GM12872 (cell line): Measurements from ENCODE around the gene SLC38A2.

Source experiments
- TF ChIP-seq, protein P1 (sequence below): IDR thresholded peaks from 3 replicates; pipeline ENCODE4 v1.5.1; 2011; ENCODE audit warnings: low read depth, mild to moderate bottlenecking, low read length, moderate library complexity; ENCODE audit not compliant: insufficient read depth

SLC38A2 gene

DNA sequence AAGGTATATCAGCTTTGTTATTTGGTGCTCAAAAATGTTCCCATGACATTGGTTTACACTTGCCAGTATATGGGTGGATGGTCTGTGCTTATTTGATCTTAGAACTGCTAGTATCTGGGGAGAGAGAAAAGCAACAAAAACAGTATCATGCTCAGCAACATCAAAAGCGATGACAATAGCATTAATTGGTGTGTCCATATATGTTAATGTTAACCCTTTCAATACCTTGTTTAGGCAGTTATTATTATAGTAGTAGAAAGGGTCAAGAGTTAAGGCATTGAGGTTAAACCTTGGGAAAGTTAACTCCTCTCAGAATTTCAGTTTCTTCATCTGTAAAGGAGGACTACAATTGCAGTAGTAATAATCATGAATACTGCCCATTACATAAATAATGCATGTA, 37.4 kb upstream of the SLC38A2 start:
- TF ChIP-seq, protein P1, sequence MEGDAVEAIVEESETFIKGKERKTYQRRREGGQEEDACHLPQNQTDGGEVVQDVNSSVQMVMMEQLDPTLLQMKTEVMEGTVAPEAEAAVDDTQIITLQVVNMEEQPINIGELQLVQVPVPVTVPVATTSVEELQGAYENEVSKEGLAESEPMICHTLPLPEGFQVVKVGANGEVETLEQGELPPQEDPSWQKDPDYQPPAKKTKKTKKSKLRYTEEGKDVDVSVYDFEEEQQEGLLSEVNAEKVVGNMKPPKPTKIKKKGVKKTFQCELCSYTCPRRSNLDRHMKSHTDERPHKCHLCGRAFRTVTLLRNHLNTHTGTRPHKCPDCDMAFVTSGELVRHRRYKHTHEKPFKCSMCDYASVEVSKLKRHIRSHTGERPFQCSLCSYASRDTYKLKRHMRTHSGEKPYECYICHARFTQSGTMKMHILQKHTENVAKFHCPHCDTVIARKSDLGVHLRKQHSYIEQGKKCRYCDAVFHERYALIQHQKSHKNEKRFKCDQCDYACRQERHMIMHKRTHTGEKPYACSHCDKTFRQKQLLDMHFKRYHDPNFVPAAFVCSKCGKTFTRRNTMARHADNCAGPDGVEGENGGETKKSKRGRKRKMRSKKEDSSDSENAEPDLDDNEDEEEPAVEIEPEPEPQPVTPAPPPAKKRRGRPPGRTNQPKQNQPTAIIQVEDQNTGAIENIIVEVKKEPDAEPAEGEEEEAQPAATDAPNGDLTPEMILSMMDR, result no peak

DNA sequence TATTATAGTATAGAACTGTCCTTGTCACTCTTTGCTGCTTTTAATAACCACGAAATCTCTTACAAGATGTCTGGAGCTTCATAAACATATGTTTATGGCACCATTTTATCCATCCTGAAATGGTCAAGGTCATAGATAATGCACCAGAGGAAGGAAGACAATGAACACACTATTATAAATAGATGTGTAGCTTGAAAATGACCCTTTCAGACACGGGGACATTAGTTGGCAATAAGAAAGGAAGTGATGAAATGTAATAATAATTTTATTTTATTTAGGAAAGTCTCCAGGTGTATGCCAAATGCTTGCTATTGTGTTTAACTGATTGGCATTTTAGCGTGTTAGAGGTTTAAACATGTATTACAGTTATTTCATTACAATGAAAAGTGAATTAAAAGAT, 36.8 kb upstream of the SLC38A2 start:
- TF ChIP-seq, protein P1, result no peak

DNA sequence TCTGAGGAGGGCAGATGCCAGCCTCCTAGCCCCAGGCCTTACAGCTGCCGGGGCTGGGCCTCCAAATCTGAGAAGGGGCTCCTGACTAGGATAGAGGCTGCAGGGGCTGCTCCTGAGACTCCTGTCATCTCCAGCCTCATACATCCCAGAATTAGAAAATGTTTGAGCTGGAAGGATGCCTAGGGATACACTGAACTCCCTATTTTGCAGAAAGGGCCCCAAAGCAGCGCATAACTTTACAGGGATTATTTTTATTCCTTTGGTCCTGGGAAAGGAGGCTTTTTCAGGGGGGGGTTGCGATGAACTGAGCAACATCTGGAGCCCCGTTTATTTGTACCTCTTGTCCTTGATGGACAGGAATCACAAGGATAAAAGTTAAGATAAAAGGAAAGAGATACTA, 35.9 kb upstream of the SLC38A2 start:
- TF ChIP-seq, protein P1, result no peak

DNA sequence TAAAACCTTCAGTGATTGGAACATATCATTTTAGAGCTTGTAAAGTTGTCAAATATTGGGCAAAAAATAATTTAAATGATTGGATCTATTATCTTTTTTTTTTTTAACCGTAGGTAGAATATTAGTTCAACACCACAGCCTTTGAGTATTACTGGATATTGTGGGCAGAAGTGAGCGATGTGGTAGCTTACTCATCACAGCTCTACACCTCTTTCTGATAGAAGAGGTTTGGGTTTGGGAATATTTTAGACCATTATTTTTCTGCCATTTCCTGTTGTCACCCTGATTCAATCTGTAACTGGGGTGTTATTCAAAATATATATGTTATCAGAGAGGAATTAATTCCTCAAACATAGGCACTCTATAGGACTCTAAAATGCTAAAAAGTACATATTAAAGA, 34.8 kb upstream of the SLC38A2 start:
- TF ChIP-seq, protein P1, result no peak

DNA sequence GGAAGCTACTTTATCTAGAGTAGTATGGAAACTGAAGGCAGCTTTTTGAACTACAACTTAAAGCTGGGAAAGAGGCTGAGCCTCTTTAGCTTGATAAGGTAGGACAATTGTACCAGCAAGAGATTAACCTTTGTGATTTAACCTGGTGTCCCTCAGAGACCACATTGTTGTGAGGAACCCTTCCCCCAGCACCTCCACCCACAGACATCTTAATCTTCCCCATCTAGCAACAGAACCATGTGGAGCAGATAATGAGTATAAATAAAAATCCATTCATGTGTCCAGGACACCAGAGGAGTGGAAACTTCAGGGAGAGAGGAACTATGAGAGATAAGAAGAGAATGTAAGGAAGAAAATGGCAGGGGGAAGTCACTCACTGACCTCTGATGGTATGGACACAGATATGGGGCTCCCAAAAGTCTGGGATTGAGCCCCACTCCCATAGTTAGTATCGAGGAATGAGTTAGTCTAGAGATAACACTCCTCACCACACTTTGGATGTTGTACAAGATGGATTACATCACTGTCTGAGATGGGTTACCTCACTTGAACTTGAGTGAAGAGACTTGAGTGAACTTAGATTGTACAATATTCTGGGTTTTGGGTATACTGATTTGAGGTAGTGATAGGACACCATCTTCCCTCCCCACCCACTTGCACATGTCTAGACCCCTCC, 33.9 kb upstream of the SLC38A2 start:
- TF ChIP-seq, protein P1, result no peak

DNA sequence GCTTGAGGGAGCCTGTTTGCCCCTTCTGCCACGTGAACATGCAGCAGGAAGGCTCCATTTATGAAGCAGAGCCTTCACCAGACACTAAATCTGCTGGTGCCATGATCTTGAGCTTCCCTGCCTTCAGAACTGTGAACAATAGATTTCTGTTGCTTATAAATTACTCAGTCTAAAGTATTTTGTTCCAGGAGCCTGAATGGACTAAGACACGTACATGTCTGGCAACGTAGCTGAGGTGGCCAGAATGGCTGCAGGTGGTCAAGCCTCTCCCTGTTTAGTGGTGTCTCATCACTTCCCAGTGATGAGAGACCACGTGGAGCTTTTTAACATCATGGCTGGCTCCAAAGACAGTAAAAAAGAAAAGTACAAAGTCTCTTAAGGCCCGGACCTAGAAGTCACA, 32.2 kb upstream of the SLC38A2 start:
- TF ChIP-seq, protein P1, result no peak

DNA sequence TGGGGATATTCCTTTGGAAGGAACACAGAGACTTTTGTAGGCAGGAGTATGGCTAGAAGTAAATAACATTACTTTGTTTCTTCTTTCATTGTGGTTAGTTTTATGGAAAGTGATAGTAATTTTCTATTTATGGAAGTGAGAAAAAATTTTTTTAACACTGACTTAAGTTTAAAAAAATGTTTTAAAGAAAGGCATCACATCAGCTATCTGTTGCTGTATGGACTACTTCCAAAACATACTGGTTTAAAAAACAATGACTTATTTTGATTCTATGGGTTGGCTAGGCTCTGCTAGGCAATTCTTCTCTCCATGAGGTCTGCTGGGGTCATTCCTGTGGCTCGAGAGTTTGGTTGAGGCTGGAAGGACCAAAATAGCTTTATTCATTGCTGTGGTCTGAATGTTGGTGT, 31.7 kb upstream of the SLC38A2 start:
- TF ChIP-seq, protein P1, result no peak
